Raji (cell line): ENCODE measurements around the gene ACTN1.

Experiments
- POLR2A ChIP-seq: IDR thresholded peaks from 2 replicates; pipeline ENCODE4 v1.6.1; 2011; ENCODE audit warnings: low read depth, low read length, control low read depth; ENCODE audit not compliant: insufficient read depth

Gene ACTN1

DNA sequence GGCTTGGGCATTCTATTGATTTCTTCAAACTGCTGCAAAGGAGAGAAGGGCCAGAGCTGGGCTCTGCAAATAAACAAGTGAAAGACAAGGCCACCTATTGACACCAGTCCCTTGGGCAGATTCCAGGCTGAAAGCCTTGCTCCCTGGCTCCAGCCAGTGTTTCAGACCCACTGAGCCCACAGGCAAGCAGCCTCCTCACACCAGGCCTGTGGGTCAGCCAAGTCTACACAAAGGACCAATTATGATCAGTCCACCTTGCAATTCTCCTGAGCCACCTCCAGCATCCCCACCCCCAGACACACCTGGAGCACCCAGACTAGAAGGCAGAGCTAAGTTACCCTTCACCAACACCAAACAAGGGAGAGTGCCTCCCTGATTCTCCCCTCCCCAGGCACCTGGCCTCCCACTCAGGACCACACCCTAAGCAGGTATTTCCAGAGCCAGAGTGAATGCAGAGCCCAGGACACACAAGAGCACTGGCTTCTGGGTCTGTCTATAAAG lies 13.8 kb downstream of the ACTN1 start:
- TF ChIP-seq POLR2A: no peak

DNA sequence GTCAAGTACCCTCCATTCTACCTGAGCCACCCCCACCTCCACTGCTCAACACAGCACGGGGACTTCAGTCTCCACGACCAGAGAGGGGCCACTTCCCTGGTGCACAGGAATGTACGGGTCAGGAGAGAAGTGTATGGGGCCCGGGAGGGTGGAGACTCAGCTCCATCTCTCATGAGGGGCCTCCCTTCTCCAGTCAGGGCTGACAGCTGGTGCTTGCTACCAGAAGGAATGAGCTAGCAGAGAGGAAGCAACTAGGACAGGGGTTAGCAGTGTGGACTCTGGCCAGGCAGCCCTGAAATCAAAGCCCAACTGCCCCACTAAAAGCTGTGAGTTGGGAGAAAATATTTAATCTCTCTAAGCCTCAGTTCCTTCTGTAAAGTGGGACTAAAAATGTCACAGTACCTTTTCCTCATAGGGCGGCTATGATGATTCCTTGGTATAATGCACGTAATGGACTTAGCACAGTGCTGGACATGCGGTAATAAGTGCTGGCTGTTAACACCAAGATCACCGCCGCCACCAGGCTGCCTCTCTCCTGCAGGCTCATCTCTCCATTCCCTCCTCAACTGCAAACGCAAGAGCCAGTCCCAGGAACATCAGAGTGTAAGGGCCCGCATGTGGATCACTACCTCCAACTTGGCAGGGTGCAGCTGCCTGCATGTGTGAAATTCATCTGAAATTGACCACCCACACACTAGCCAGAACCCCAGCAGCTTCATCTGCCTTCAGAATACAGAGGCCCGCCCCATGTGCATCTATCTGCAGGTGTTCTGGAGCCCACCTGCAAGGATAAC lies 14.6 kb downstream of the ACTN1 start:
- TF ChIP-seq POLR2A: no peak

DNA sequence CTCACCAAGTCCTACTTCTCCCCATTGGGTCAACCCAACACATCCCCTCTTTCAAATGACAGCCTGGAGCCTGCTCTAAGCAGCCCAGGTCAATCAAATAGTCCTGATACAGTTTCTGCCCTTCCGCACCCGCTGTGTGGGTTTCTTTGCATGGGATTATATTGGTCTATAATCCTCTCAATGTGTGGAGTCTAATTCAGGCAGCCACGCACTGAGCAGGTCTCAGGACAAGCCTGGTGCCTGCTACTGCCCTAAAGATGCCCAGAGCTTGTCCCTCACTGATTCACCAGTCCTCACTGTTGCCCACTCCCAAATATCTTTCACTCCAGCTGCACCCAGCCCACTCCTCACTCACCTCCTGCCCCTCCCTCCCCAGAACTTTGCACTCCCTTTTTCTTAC lies 16.4 kb downstream of the ACTN1 start:
- no peak for TF ChIP-seq POLR2A

DNA sequence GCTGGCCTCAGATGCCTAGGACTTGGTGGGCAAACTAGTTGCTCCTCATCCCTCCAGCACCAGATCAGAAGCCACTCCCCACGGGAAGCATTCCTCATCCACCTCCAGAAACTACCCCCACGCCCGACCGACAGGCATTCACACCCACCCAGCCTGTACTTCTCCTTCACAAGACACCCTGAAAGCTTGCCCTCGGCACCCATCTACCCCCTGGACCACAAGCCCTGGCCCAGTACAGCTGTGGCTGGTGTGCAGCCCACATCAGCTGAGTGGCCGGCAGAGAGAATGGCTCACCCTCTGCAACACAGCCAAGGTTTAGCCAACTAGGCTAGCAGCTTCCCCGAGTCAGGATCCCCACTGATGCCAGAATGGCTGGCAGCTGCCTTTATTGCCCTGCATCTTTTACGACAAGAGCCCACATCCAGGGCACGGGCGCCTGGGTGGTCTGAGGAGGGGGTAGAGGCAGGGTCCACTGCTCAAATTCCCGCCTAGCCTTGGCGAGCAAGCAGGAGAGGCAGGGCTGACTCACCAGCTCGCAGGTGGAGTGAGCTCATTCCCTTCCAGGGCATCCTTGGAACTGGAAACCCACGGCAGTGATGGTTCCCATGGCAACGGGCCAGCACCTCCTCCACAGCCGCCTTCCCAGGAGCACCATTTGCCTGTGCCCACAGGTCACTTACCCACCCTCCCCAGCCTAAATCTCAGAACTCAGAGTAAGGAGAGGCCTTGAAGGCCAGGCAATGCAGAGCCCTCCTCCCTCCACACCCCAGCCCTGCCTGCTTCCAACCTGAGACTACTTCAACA lies 17.1 kb downstream of the ACTN1 start:
- TF ChIP-seq POLR2A: no peak

DNA sequence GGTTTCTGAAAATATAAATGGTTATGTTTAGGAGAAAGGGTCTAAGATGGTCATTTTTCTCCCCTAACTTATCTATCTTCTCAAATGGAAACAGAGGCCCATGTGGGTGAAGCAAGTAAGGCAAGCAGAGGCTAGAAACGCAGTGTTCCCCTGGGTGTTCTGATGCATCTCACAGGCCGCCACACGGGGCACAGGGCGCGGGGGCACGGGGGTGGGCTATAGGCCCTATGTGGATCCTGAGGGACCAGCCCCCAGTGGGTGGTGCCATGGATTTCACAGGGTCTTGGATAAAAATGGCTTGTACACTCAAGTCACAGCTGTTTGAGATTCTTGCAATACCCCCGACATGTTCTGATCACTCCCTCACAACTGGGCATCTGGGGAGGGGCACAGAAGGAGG lies 17.7 kb downstream of the ACTN1 start:
- TF ChIP-seq POLR2A: no peak

DNA sequence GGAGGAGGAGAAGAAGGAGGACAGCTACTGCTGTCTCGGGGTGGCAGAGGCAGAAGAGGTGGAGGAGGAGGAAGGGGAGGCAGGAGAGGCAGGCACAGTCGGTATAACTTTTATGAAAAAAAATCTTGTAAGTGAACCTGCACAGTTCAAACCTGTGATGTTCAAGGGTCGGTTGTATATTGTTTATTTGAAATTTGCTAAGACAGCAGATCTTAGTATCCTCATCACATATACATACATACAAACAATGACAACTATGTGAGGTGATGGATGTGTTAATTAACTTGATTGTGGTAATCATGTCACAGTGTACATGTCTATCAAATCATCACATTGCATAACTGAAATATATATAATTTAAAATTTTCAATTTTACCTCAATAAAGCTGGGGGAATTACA lies 19.0 kb downstream of the ACTN1 start:
- TF ChIP-seq POLR2A: no peak

DNA sequence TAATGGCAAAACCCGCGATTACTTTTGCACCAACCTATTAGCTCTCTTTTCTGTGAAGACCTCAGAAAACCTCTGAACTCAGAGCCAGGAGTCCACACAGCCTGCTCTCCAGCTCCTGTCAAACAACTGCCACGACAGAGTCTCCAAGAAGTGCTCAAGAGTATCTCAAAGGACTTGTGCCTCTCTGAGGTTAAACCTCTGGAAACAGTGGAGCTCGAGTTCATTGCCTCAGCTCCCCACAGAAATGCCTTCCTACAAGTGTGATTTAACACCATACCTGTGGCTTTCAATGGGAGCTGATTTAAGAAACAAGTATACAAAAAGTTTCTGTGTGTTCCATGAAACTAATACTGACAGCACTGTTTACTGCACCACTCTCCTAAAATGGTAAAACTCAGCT lies 20.1 kb downstream of the ACTN1 start:
- TF ChIP-seq POLR2A: no peak

DNA sequence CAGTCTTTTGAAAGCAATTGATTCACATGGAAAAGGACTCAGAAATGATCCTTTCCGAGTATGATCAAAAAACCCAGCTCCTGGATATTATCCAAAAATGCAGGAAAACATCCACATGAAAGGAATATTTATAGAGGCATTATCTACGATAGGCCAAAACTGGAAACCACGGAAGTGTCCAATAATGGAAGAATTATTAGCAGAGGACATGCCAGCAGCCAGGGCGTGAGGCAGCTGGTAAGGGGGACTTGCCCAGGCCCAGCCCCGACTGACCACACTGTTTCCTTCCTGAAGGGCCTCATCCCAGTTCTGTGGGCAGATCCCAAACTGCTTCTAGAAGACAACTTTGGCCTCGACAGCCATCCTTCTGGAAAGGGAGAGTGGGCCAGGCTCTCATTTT lies 20.5 kb downstream of the ACTN1 start:
- TF ChIP-seq POLR2A: no peak

DNA sequence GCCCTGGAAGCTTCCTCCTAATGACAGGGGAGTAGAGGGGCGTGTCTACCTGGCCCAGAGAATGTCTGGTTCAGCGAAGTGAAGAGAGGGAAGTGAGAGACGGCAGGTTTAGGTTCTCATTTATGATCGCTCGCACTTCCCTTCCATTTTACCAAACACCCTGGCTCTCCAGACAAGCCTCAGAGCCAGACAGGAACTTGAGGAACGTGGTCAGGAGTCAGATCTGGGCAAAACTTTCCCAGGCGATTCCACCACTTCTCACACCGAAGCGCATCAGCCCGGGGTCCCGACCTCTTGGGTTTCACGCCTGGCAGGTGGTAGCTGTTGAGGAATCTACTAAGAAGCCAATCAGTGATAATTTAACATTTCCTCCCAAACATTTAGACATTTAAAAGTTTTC lies 21.3 kb downstream of the ACTN1 start:
- TF ChIP-seq POLR2A: no peak

DNA sequence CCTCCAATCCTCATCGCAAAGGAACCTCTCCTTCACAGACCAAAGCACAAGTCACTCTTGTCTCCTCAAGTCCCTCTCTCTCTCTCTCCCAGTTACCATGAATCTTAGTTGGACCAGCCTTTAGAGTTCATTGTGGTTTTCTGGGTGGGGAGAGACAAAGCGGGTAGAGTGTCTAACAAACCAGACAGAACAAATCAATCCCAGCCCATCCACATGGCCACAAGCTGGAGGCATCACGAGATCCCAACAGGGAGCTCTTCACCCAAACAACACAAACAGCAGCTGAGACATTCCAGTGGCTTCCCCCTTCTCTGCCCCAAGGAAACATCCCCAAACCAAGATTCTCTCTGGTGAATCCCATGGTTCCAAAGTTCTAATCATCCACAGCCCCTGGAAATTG lies 22.4 kb downstream of the ACTN1 start:
- no peak for TF ChIP-seq POLR2A

DNA sequence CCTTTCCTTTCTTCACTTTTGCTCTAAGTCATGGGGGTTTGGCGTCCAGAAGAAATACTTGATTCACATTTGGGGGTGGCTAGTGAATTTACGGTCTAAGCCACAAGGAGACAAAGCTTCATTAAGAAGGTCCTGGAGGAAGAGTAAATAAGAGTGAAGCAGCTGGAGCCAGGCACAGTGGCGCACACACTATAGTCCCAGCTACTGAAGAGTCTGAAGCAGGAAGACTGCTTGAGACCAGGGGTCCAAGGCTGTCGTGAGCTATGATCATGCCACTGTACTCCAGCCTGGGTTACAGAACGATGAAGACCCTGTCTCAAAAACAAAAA lies 23.3 kb downstream of the ACTN1 start:
- no peak for TF ChIP-seq POLR2A

DNA sequence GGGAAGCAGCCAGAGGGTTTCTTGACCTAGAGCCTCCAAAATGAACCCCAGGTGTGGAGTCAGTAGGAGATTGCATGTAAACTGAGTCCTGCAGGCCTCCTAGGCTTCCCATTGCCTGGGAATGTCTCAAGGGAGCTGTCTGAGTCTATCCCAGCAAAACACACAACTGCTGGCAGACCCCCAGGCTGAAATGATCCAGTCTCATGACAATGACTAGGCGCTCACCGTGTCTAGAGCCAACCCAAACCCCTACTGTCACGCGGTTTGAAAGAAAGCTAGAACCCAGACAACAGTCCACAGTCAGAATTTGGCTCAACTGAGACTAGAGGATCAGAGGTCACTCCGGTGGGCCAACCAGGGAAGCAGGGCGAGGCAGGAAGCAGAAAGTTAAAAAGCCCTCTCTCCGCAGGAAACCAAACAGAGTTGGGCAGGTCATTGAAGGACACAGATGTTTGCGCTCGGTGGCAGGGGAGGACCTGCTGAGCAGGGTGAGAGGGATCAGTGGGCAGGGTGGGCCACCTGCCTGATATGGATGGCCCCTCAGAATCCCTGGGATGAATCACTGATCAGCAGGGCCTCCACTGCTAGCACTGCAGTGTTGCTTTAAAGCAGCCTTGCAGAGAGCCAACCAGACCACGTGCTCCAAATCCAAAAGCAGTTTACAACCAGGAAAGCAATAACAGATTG lies 23.8 kb downstream of the ACTN1 start:
- TF ChIP-seq POLR2A: no peak

DNA sequence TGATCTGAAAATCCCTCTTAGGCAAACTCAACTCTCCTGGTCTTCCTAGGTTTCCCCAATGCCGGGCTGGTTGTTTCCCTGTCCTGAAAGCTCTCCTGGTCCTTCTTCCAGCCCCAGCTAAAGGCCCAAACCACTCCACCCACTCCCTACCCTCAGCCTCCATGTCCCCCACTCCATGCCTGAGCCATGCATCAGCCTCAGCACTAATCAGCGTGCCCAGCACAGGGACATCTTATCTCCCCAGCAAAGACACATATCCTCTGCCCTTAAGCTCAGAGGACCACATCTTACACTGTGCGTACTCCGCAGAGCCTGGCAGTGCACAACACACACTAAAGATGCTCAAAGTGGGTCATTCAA lies 25.9 kb downstream of the ACTN1 start:
- TF ChIP-seq POLR2A: no peak

DNA sequence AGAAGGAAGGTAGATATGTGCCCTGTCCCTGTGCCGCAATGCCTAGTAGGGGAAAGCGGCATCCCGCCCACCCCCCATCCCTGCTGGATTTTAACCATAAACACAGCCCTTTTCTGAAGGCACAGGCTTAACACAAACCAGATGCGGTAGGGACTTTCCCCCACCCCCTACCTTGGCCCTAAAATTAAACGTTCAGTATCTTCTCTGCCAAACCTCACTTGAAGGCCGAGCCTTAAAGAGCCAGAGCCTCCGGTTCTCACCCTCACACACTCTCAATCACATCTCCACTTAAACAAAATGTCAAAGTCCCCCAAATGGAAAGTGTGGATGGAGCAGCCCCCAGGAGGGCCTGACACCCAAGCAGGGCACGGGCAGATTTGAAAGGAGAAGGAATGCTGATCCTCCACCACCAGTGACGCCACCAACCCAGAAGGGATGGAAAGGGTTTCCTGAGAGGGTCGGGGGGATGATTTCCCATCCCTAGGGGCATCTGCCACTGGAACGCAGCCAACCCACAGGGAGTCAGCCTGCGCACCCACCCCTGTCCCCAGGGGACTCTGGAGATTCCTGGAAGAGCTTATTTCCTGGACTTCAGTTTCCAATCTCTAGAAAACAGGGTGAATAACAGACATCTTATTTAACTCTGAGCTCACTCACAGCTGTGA lies 26.4 kb downstream of the ACTN1 start:
- TF ChIP-seq POLR2A: no peak

DNA sequence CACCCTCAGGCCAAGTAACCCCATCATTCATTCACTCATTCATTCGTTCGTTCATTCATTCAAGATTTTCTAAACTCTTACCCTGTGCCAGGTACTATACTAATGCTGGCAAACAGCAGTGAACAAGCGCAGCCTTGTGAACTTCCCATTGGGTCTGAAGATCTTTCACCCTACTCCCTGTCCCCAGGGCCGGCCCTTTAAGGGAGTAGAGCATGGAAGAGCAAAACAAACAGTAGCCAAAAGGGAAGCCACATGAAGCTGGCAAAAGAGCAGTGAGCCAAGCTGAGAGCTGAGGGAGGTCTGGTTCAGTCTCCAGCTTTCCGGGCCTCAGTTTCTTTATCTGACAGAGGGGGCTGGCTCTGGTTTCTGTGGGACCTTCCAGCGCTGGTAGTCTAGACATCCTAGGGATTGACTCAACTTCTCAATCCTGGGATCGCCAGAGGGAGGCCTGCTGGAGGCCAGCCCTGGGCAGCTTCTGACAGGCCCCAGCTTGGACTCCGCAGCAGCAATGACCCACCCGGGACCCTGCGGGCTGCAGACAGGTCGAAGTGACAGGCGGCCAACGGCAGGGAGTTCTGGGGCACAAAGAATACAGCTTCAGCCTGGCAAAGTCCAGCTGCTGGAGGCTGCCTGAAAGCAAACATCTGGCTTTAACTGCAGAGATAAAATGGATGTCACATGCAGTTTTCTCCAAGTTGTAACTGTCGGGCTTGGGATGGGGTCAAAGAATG lies 27.1 kb downstream of the ACTN1 start:
- TF ChIP-seq POLR2A: no peak
